HepG2 (cell line): Measurements from ENCODE around the gene RERE. TPM values are rescaled to one million over a fixed set of nuclear protein-coding genes. Genes with fewer than 3 reads are reported as not detected.

Source experiments
- CEBPG ChIP-seq: IDR thresholded peaks from 2 replicates; pipeline ENCODE4 v1.6.1; 2016
- ELF3 ChIP-seq: IDR thresholded peaks from 2 replicates; pipeline ENCODE4 v1.6.1; 2016; ENCODE audit warnings: missing genetic modification reagents, missing compliant biosample characterization
- ETV5 ChIP-seq: IDR thresholded peaks from 2 replicates; pipeline ENCODE4 v1.6.1; 2018; ENCODE audit warnings: missing biosample characterization, missing genetic modification reagents, inconsistent platforms, borderline replicate concordance
- FOXM1 ChIP-seq: sonication (generic); formaldehyde crosslinking; IDR thresholded peaks from 2 replicates; pipeline ENCODE4 v1.5.0; 2020; ENCODE audit warnings: missing genetic modification reagents
- HDAC1 ChIP-seq: sonication (generic); formaldehyde crosslinking; IDR thresholded peaks from 2 replicates; pipeline ENCODE4 v1.5.1; 2020; ENCODE audit warnings: mild to moderate bottlenecking, missing genetic modification reagents
- HNF1B ChIP-seq: sonication (generic); formaldehyde crosslinking; IDR thresholded peaks from 2 replicates; pipeline ENCODE4 v1.5.1; 2020; ENCODE audit warnings: mild to moderate bottlenecking, moderate library complexity, missing genetic modification reagents
- HNRNPK ChIP-seq: fragments of 200-400 bp; formaldehyde crosslinking; IDR thresholded peaks from 2 replicates; pipeline ENCODE4 v1.6.1; 2018; ENCODE audit warnings: low read length, low read depth, moderate library complexity, mild to moderate bottlenecking; ENCODE audit not compliant: poor library complexity, severe bottlenecking
- ISL2 ChIP-seq: sonication (generic); formaldehyde crosslinking; IDR thresholded peaks from 2 replicates; pipeline ENCODE4 v1.5.0; 2020; ENCODE audit warnings: missing genetic modification reagents
- MED1 ChIP-seq: sonication (generic); formaldehyde crosslinking; IDR thresholded peaks from 2 replicates; pipeline ENCODE4 v1.4.0; 2020; ENCODE audit warnings: missing genetic modification reagents
- MIXL1 ChIP-seq: IDR thresholded peaks from 2 replicates; pipeline ENCODE4 v1.6.1; 2016
- TEAD3 ChIP-seq: optimal IDR thresholded peaks from 2 replicates; pipeline ENCODE3; 2016; ENCODE audit warnings: borderline replicate concordance
- U2AF2 ChIP-seq: fragments of 200-400 bp; formaldehyde crosslinking; IDR thresholded peaks from 2 replicates; pipeline ENCODE4 v1.6.1; 2017; ENCODE audit warnings: low read depth, mild to moderate bottlenecking, low read length
- ZNF335 ChIP-seq: sonication (generic); formaldehyde crosslinking; IDR thresholded peaks from 2 replicates; pipeline ENCODE4 v1.4.0; 2020; ENCODE audit warnings: missing genetic modification reagents
- ZNF75D ChIP-seq: sonication (generic); formaldehyde crosslinking; IDR thresholded peaks from 2 replicates; pipeline ENCODE4 v1.8.1; 2023; ENCODE audit warnings: missing genetic modification reagents, mild to moderate bottlenecking, borderline replicate concordance
- ZSCAN22 ChIP-seq: sonication (generic); formaldehyde crosslinking; IDR thresholded peaks from 2 replicates; pipeline ENCODE4 v1.4.0; 2020; ENCODE audit warnings: mild to moderate bottlenecking, missing genetic modification reagents
- polyA plus RNA-seq, 8 experiments: library from polyadenylated mRNA; depleted of rRNA in 3 of 8; stranded (reverse) in 7 of 8; unstranded in 1 of 8; fragments of >200 nt; fragmentation: Illumina TruSeq in 4 of 8; extraction: Trizol in 4 of 8; gene quantifications; 2 replicates each; pipeline versions ENCODE4 v1.2.1 to v1.2.3, GENCODE V29; 2011 to 2016; ENCODE audit warnings: low read depth in 4 of 8, missing spikeins in 1 of 8, mixed read lengths in 1 of 8; ENCODE audit not compliant: insufficient read depth in 1 of 8
- total RNA-seq, 5 experiments: library from RNA; depleted of rRNA; stranded (reverse); fragments of >200 nt; fragmentation: Illumina TruSeq; extraction: Trizol; gene quantifications; 2 replicates each; pipeline ENCODE4 v1.2.3, GENCODE V29; 2016; ENCODE audit warnings: low read depth in 1 of 5
- TF ChIP-seq, protein P1 (sequence below): sonication (generic); formaldehyde crosslinking; IDR thresholded peaks from 2 replicates; pipeline ENCODE4 v1.5.0; 2020; ENCODE audit warnings: mild to moderate bottlenecking, missing genetic modification reagents, borderline replicate concordance
- TF ChIP-seq, protein P2 (sequence below): sonication (generic); formaldehyde crosslinking; IDR thresholded peaks from 2 replicates; pipeline ENCODE4 v1.5.0; 2020; ENCODE audit warnings: missing genetic modification reagents, mild to moderate bottlenecking, borderline replicate concordance

The RERE gene
- total and polyA plus RNA-seq, 2 of the 13 experiments (the other 11 are each of a cell fraction or from before 2014, with no cell fraction given): 18.3 to 21.9 TPM

- TF ChIP-seq, protein P1, sequence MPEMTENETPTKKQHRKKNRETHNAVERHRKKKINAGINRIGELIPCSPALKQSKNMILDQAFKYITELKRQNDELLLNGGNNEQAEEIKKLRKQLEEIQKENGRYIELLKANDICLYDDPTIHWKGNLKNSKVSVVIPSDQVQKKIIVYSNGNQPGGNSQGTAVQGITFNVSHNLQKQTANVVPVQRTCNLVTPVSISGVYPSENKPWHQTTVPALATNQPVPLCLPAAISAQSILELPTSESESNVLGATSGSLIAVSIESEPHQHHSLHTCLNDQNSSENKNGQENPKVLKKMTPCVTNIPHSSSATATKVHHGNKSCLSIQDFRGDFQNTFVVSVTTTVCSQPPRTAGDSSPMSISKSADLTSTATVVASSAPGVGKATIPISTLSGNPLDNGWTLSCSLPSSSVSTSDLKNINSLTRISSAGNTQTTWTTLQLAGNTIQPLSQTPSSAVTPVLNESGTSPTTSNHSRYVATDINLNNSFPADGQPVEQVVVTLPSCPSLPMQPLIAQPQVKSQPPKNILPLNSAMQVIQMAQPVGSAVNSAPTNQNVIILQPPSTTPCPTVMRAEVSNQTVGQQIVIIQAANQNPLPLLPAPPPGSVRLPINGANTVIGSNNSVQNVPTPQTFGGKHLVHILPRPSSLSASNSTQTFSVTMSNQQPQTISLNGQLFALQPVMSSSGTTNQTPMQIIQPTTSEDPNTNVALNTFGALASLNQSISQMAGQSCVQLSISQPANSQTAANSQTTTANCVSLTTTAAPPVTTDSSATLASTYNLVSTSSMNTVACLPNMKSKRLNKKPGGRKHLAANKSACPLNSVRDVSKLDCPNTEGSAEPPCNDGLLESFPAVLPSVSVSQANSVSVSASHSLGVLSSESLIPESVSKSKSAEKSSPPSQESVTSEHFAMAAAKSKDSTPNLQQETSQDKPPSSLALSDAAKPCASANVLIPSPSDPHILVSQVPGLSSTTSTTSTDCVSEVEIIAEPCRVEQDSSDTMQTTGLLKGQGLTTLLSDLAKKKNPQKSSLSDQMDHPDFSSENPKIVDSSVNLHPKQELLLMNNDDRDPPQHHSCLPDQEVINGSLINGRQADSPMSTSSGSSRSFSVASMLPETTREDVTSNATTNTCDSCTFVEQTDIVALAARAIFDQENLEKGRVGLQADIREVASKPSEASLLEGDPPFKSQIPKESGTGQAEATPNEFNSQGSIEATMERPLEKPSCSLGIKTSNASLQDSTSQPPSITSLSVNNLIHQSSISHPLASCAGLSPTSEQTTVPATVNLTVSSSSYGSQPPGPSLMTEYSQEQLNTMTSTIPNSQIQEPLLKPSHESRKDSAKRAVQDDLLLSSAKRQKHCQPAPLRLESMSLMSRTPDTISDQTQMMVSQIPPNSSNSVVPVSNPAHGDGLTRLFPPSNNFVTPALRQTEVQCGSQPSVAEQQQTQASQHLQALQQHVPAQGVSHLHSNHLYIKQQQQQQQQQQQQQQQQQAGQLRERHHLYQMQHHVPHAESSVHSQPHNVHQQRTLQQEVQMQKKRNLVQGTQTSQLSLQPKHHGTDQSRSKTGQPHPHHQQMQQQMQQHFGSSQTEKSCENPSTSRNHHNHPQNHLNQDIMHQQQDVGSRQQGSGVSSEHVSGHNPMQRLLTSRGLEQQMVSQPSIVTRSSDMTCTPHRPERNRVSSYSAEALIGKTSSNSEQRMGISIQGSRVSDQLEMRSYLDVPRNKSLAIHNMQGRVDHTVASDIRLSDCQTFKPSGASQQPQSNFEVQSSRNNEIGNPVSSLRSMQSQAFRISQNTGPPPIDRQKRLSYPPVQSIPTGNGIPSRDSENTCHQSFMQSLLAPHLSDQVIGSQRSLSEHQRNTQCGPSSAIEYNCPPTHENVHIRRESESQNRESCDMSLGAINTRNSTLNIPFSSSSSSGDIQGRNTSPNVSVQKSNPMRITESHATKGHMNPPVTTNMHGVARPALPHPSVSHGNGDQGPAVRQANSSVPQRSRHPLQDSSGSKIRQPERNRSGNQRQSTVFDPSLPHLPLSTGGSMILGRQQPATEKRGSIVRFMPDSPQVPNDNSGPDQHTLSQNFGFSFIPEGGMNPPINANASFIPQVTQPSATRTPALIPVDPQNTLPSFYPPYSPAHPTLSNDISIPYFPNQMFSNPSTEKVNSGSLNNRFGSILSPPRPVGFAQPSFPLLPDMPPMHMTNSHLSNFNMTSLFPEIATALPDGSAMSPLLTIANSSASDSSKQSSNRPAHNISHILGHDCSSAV (CRISPR knock-in tag): no peak
- TF ChIP-seq CEBPG (CRISPR knock-in tag): peak; percentile 45; the same call in 1 of the 2 replicates
- TF ChIP-seq HNF1B (CRISPR knock-in tag): 0 out of 2 replicates have a peak, but pooled peaks have one; percentile 53
- peak; percentile 88 for TF ChIP-seq ELF3
- TF ChIP-seq ETV5 (CRISPR knock-in tag): peak; percentile 80; the same call in 1 of the 2 replicates
- no peak for TF ChIP-seq HDAC1 (CRISPR knock-in tag)
- no peak for TF ChIP-seq ZNF335 (CRISPR knock-in tag)
- TF ChIP-seq U2AF2: no peak
- peak; percentile 94 for TF ChIP-seq ZSCAN22
- TF ChIP-seq MIXL1: peak; percentile 74; the same call in 1 of the 2 replicates
- 0 out of 2 replicates have a peak, but pooled peaks have one; percentile 15 for TF ChIP-seq MED1
- TF ChIP-seq ZNF75D: peak; percentile 63; the same call in 1 of the 2 replicates
- TF ChIP-seq HNRNPK: no peak
- TF ChIP-seq ISL2 (CRISPR knock-in tag): no peak
- peak; percentile 44 for TF ChIP-seq TEAD3 (CRISPR knock-in tag)
- TF ChIP-seq, protein P2, sequence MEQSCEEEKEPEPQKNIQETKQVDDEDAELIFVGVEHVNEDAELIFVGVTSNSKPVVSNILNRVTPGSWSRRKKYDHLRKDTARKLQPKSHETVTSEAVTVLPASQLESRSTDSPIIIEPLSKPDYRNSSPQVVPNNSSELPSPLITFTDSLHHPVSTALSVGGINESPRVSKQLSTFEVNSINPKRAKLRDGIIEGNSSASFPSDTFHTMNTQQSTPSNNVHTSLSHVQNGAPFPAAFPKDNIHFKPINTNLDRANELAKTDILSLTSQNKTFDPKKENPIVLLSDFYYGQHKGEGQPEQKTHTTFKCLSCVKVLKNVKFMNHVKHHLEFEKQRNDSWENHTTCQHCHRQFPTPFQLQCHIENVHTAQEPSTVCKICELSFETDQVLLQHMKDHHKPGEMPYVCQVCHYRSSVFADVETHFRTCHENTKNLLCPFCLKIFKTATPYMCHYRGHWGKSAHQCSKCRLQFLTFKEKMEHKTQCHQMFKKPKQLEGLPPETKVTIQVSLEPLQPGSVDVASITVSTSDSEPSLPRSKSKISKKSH (CRISPR knock-in tag): no peak
- TF ChIP-seq FOXM1 (CRISPR knock-in tag): no peak
Measured at GRCh38 chr1:8822373-8823294, 5.2 kb upstream of the RERE start (continued).
